ENCODE results near the gene ASMTL.
A peak's percentile ranks its signal among the peaks of the same experiment; 100 is the strongest.
"Not testable (repeated sequence)": the region's sequence is repeated elsewhere in the genome, so short reads cannot be mapped to it uniquely, and the experiment has no call there.

ASMTL gene

DNA sequence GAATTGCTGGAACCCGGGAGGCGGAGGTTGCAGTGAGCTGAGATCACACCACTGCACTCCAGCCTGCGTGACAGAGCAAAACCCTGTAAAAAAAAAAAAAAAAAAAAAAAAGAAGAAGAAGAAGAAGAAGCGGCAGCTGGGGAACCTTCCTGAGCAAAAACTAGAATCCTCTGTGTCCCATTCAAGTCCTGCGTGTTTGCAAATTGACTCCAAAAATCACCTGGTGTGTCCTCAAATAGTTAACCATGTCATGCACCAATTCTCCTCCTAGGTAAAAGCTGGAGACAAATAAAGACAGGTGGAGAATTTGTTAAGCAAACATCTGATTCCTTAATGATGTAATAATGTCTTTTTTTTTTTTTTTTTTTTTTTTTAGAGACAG, 31.9 kb upstream of the ASMTL start:
- Histone ChIP-seq H3K36me3 (peaks cover 13% of the 10 kb centered on the region), H3K4me3 (ENCODE audit: low read depth in 1 of 2, low read length in 1 of 2) (no peak overlapping the region), H3K4me1 (ENCODE audit: control insufficient read depth in 1 of 2, insufficient read depth in 1 of 2, low read depth in 1 of 2, low read length in 1 of 2) (peaks cover 42 to 44% of the 10 kb centered on the region in 2 experiments), H3K27me3 (no peaks in the 10 kb centered on the region), H3K9me3 (no peaks in the 10 kb centered on the region), H3K27ac (peak overlapping the region; percentile 83)
- TF ChIP-seq, protein P1, sequence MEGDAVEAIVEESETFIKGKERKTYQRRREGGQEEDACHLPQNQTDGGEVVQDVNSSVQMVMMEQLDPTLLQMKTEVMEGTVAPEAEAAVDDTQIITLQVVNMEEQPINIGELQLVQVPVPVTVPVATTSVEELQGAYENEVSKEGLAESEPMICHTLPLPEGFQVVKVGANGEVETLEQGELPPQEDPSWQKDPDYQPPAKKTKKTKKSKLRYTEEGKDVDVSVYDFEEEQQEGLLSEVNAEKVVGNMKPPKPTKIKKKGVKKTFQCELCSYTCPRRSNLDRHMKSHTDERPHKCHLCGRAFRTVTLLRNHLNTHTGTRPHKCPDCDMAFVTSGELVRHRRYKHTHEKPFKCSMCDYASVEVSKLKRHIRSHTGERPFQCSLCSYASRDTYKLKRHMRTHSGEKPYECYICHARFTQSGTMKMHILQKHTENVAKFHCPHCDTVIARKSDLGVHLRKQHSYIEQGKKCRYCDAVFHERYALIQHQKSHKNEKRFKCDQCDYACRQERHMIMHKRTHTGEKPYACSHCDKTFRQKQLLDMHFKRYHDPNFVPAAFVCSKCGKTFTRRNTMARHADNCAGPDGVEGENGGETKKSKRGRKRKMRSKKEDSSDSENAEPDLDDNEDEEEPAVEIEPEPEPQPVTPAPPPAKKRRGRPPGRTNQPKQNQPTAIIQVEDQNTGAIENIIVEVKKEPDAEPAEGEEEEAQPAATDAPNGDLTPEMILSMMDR (IDR thresholded peaks at IDR 0.05): no peak

DNA sequence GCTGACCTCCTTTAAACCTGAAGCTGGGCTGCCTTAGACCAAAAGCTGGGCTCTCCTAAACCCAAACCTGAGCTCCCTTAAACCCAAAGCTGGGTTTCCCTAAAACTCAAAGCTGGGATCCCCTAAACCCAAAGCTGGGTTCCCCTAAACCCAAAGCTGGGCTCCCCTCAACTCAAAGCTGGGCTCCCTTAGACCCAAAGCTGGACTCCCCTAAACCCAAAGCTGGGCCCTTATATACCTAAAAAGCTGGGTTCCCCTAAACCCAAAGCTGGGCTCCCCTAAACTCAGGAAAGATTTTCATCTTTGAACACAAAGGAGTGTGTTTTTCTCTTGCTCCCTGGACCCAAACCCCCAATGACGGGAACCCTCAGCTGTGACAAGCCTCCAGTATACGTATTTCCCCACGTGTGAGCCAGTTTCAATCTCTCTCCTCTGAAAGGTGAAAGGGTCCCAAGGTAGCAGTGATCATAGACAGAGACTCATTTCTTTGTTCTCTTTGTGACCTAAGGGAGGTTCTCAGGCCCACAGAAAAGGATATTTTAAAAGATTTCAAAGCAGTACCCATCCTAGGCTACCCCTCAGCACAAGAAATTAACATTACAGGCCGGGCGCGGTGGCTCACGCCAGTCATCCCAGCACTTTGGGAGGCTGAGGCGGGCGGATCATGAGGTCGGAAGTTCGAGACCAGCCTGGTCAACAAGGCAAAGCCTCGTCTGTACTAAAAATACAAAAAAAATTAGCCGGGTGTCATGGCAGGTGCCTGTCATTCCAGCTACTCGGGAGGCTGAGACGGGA, 31.3 kb upstream of the ASMTL start:
- Histone ChIP-seq H3K9me3 (no peaks in the 10 kb centered on the region), H3K4me3 (ENCODE audit: low read depth in 1 of 2, low read length in 1 of 2) (no peak overlapping the region), H3K4me1 (ENCODE audit: control insufficient read depth in 1 of 2, insufficient read depth in 1 of 2, low read depth in 1 of 2, low read length in 1 of 2) (peaks cover 44 to 48% of the 10 kb centered on the region in 2 experiments), H3K27ac (peak overlapping the region; percentile 83), H3K27me3 (no peaks in the 10 kb centered on the region), H3K36me3 (peaks cover 13% of the 10 kb centered on the region)
- TF ChIP-seq, protein P1 (IDR thresholded peaks at IDR 0.05): no peak

DNA sequence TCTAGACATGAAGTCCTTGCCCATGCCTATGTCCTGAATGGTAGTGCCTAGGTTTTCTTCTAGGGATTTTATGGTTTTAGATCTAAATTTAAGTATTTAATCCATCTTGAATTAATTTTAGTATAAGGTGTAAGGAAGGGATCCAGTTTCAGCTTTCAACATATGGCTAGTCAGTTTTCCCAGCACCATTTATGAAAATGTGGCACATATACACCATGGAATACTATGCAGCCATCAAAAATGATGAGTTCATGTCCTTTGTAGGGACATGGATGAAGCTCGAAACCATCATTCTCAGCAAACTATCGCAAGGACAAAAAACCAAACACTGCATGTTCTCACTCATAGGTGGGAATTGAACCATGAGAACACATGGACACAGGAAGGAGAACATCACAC, 29.8 kb upstream of the ASMTL start:
- peak overlapping the region; percentile 57 to 58 for H3K4me3 ChIP-seq (ENCODE audit: low read depth in 1 of 2, low read length in 1 of 2)
- H3K27me3 ChIP-seq, H3K9me3 ChIP-seq, H3K36me3 ChIP-seq: not testable (repeated sequence)
- H3K27ac ChIP-seq: peak overlapping the region; percentile 92
- peaks cover 58 to 63% of the 10 kb centered on the region in 2 experiments for H3K4me1 ChIP-seq (ENCODE audit: control insufficient read depth in 1 of 2, insufficient read depth in 1 of 2, low read depth in 1 of 2, low read length in 1 of 2)

- peaks cover 58 to 64% of the 10 kb centered on the region in 2 experiments for H3K4me1 ChIP-seq (ENCODE audit: control insufficient read depth in 1 of 2, insufficient read depth in 1 of 2, low read depth in 1 of 2, low read length in 1 of 2)
- H3K9me3 ChIP-seq: no peaks in the 10 kb centered on the region
- no peaks in the 10 kb centered on the region for H3K36me3 ChIP-seq
- peak overlapping the region; percentile 92 for H3K27ac ChIP-seq
- TF ChIP-seq, protein P1 (IDR thresholded peaks at IDR 0.05): no peak
- peak overlapping the region; percentile 57 to 58 for H3K4me3 ChIP-seq (ENCODE audit: low read depth in 1 of 2, low read length in 1 of 2)
- H3K27me3 ChIP-seq: no peaks in the 10 kb centered on the region
Observed at GRCh38 chrX:1481636-1482529, 29.2 kb upstream of the ASMTL start.

DNA sequence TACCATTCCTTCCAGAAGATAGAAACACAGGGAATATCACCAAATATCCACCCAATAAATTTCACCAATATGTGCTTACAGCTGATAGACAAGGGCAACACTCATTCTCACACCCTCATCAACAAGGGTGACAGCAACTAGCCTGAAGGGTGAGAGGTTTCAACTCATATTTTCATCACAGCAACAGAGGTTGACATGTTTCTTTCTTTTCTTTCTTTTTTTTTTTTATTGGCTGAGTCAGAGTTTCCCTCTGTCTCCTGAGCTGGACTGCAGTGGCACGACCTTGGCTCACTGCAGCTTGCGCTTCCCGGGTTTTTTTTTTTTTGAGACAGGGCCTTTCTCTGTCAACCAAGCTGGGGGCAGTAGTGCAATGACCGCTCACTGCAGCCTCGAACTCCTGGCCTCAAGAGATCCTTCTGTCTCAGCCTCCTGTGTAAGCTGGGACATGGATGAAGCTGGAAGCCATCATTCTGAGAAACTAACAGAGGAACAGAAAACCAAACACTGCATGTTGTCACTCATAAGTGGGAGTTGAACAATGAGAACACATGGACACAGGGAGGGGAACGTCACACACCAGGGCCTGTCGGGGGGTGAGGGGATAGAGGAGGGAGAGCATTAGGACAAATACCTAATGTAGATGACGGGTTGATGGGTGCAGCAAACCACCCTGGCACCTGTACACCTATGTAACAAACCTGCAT, 27.5 kb upstream of the ASMTL start:
- H3K9me3 ChIP-seq: no peaks in the 10 kb centered on the region
- no peaks in the 10 kb centered on the region for H3K36me3 ChIP-seq
- no peaks in the 10 kb centered on the region for H3K27me3 ChIP-seq
- H3K4me3 ChIP-seq (ENCODE audit: low read depth in 1 of 2, low read length in 1 of 2): no peak overlapping the region
- H3K27ac ChIP-seq: peak overlapping the region; percentile 14
- H3K4me1 ChIP-seq (ENCODE audit: control insufficient read depth in 1 of 2, insufficient read depth in 1 of 2, low read depth in 1 of 2, low read length in 1 of 2): peaks cover 58 to 61% of the 10 kb centered on the region in 2 experiments
- TF ChIP-seq, protein P1 (IDR thresholded peaks at IDR 0.05): no peak
